GM10248 (cell line): Measurements from ENCODE around the gene TWIST1.

Experiments used
- CTCF ChIA-PET: fragments of 300-600 bp; sonication (Branson Sonifier 250); formaldehyde crosslinking; extraction: SDS; loops from one replicate; lab custom pipeline; 2021; ENCODE audit warnings: antibody characterized with exemption; lab: Yijun Ruan, JAX
- POLR2A ChIA-PET: fragments of 350-650 bp; sonication (Branson Sonifier 250); formaldehyde crosslinking; extraction: SDS; loops from one replicate; lab custom pipeline; 2020; ENCODE audit warnings: antibody characterized with exemption; lab: Yijun Ruan, JAX
- DNase-seq: peaks from one replicate; pipeline ENCODE4 v3.0.0; 2012; ENCODE audit errors: extremely low spot score
- TF ChIP-seq, protein P1 (sequence below): IDR thresholded peaks from 2 replicates; pipeline ENCODE4 v1.5.1; 2012; ENCODE audit warnings: mild to moderate bottlenecking, low read depth; ENCODE audit errors: extremely low read depth, missing control alignments, control extremely low read depth

Gene TWIST1

DNA sequence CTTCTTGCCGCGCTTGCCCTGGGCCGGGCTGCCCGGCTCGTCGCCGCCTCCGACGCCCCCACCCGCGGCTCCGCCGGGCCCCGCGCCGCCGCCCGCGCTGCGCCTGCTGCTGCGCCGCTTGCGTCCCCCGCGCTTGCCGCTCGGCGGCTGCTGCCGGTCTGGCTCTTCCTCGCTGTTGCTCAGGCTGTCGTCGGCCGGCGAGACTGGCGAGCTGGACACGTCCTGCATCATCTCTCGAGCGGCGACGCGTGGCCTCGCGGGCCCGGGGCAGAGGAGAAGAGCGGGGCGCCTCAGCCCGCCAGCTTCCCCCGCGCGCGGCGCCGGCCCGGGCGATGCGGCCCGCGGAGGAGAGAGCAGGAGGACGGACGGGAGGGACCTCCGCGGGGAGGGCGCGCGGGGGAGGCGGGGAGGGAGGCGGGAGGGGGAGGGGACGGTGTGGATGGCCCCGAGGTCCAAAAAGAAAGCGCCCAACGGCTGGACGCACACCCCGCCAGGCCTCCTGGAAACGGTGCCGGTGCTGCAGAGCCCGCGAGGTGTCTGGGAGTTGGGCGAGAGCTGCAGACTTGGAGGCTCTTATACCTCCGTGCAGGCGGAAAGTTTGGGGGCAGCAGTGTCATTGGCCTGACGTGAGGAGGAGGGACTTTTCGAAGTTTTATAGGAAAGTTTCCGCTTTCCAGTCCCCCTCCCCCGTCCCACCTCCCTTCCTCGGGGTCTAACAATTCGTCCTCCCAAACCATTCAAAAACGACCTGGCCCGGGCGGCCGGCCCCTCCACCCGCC is at the start of gene TWIST1:
TWIST1 (minus strand) TSS at position 546 of the 779 bp plus-strand sequence; CDS start at position 231, 315 bp downstream.
- ChIA-PET CTCF (interaction anchor here (1.3 to 1.6 kb wide), 2 partner anchors 11 to 765 kb away, joined by 3 read pairs; no protein-coding TSS in a partner anchor), POLR2A (no interaction called here)
- TF ChIP-seq, protein P1, sequence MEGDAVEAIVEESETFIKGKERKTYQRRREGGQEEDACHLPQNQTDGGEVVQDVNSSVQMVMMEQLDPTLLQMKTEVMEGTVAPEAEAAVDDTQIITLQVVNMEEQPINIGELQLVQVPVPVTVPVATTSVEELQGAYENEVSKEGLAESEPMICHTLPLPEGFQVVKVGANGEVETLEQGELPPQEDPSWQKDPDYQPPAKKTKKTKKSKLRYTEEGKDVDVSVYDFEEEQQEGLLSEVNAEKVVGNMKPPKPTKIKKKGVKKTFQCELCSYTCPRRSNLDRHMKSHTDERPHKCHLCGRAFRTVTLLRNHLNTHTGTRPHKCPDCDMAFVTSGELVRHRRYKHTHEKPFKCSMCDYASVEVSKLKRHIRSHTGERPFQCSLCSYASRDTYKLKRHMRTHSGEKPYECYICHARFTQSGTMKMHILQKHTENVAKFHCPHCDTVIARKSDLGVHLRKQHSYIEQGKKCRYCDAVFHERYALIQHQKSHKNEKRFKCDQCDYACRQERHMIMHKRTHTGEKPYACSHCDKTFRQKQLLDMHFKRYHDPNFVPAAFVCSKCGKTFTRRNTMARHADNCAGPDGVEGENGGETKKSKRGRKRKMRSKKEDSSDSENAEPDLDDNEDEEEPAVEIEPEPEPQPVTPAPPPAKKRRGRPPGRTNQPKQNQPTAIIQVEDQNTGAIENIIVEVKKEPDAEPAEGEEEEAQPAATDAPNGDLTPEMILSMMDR: no peak
- DNase-seq: peak; percentile 43

GRCh38 chr7:19161671-19162070 is 44.2 kb upstream of the TWIST1 start:
- POLR2A ChIA-PET: no interaction called here
- DNase-seq: no peak
- CTCF ChIA-PET: interaction anchor here (1.2 kb wide), 1 partner anchor 9 kb away, joined by 3 read pairs; no protein-coding TSS in a partner anchor
- TF ChIP-seq, protein P1: no peak

- DNase-seq: peak; percentile 17
- CTCF ChIA-PET: no interaction called here
- POLR2A ChIA-PET: no interaction called here
- TF ChIP-seq, protein P1: no peak
Measured at GRCh38 chr7:19146699-19147098, 29.3 kb upstream of the TWIST1 start.

GRCh38 chr7:19145434-19146115 is 28.1 kb upstream of the TWIST1 start:
- DNase-seq: no peak
- TF ChIP-seq, protein P1: no peak
- CTCF ChIA-PET: no interaction called here
- POLR2A ChIA-PET: no interaction called here

DNA sequence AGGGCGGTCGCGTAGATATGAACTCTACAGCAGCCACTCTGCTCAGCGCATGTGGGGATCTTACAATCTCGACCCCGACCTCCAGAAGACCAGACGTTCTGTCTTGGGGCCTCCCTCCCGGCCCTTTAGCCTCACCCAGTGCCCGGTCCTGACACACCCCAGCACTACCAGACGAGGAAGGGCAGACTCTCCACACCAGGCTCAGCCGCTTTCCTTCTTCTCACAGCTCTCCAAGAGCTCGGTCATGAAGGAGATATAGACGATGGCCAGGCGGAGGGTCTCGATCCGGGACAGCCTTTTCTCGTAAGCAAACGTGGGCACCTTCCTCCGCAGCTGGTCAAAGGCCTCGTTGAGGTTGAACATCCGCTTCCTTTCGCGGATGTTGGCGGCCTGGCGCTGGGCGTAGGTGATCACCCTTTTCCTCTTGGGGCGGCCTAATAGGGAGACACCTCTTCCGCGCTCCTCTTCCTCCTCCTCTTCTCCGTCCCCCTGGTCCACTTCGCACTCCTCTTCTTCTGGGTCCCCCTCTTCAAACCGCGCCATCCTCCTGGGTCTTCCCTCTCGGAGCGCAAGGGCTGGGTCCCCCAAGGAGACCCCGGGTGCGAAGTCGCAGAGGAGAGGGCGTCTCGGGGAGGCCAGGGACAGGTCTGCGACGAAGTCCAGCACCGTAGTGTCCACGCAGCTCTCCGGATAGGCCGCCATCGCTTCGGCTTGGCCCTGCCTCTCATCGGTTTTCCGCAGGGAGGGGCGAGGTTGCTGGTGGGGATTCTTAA is 27.4 kb upstream of the TWIST1 start, which contains the start of gene FERD3L:
FERD3L (minus strand) TSS at position 761 of the 773 bp plus-strand sequence; CDS start at position 702, 59 bp downstream.
- CTCF ChIA-PET: no interaction called here
- POLR2A ChIA-PET: no interaction called here
- peak; percentile 5 for DNase-seq
- TF ChIP-seq, protein P1: no peak

GRCh38 chr7:19143881-19144574 is 26.6 kb upstream of the TWIST1 start:
- DNase-seq: no peak
- ChIA-PET CTCF (no interaction called here), POLR2A (no interaction called here)
- TF ChIP-seq, protein P1: no peak
